Measurements from ENCODE around the gene HIVEP2.

HIVEP2 gene

GRCh38 chr6:142937986-142938385, 7.0 kb downstream of the HIVEP2 start:
- no peak for TF ChIP-seq CTCF (conservative IDR thresholded peaks at IDR 0.05; ENCODE audit: low read depth, low read length)
- DNase-seq (ENCODE audit: low read depth) = no peak
- no peak overlapping the region for H3K4me3 ChIP-seq (ENCODE audit: low read length)

- TF ChIP-seq CTCF (conservative IDR thresholded peaks at IDR 0.05; ENCODE audit: low read depth, low read length) = no peak
- H3K4me3 ChIP-seq (ENCODE audit: low read length) = no peak overlapping the region
- DNase-seq (ENCODE audit: low read depth) = no peak
Measured at GRCh38 chr6:142935553-142936517, 9.1 kb downstream of the HIVEP2 start.

- H3K4me3 ChIP-seq (ENCODE audit: low read length) = no peak overlapping the region
- no peak for DNase-seq (ENCODE audit: low read depth)
Measured at GRCh38 chr6:142934599-142934998, 10.4 kb downstream of the HIVEP2 start.

GRCh38 chr6:142934106-142934505, 10.9 kb downstream of the HIVEP2 start:
- no peak for TF ChIP-seq CTCF (conservative IDR thresholded peaks at IDR 0.05; ENCODE audit: low read depth, low read length)
- DNase-seq (ENCODE audit: low read depth) = no peak
- H3K4me3 ChIP-seq (ENCODE audit: low read length) = no peak overlapping the region

More at GRCh38 chr6:142934599-142934998, 10.4 kb downstream of the HIVEP2 start:
- no peak for TF ChIP-seq CTCF (conservative IDR thresholded peaks at IDR 0.05; ENCODE audit: low read depth, low read length)

- TF ChIP-seq CTCF (conservative IDR thresholded peaks at IDR 0.05; ENCODE audit: low read depth, low read length) = no peak
- no peak overlapping the region for H3K4me3 ChIP-seq (ENCODE audit: low read length)
- no peak for DNase-seq (ENCODE audit: low read depth)
Measured at GRCh38 chr6:142933701-142934100, 11.3 kb downstream of the HIVEP2 start.

- DNase-seq (ENCODE audit: low read depth) = no peak
- H3K4me3 ChIP-seq (ENCODE audit: low read length) = no peak overlapping the region
- TF ChIP-seq CTCF (conservative IDR thresholded peaks at IDR 0.05; ENCODE audit: low read depth, low read length) = no peak
Measured at GRCh38 chr6:142932889-142933288, 12.1 kb downstream of the HIVEP2 start.

All from retinal pigment epithelial cell (primary cell).